ENCODE measurements around the gene SLC26A1.

Gene SLC26A1

DNA sequence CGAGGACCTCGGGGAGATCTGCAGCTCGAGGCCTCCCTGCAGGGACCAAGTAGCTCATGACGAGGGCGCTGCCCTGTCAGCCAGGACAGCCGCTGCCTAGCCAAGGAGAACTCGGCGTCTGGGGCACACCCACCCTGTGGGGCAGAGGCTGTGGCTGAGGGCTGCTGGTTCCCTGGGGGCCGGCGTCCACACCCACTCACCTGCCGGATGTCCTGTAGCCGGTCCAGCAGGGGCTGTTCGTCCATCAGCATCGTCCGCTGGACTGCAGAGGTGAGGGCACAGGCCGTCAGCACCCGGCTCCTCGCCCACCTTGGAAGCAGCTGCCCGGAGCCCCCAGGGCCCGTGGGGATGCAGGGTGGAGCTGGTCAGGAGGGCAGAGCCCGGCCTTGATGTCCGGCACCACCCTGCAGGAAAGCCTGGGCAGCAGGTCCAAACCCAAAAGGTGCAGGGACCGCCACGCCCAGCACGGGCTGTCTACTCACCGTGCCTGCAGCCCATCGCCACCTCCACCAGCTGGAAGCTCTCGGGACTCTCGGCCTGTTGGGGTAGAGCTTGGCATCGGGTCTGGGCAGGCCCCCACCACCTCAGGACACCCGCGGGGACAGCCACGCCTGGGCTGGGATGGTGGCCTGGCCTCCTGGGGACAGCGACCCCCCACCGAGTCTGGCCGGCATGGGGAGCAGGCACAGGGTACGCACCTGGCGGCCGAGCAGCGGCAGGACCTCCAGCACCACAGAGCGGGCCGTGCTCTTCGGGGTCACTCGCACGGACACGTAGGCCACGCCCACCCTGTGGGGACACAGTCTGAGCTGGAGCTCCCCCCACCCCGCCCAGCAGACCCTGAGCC, 26.7 kb downstream of the SLC26A1 start:
- DNase-seq (ENCODE audit: low read depth in 2 of 2) = no peak

GRCh38 chr4:965766-966134, 27.5 kb downstream of the SLC26A1 start:
- no peak for DNase-seq (ENCODE audit: low read depth in 2 of 2)

DNA sequence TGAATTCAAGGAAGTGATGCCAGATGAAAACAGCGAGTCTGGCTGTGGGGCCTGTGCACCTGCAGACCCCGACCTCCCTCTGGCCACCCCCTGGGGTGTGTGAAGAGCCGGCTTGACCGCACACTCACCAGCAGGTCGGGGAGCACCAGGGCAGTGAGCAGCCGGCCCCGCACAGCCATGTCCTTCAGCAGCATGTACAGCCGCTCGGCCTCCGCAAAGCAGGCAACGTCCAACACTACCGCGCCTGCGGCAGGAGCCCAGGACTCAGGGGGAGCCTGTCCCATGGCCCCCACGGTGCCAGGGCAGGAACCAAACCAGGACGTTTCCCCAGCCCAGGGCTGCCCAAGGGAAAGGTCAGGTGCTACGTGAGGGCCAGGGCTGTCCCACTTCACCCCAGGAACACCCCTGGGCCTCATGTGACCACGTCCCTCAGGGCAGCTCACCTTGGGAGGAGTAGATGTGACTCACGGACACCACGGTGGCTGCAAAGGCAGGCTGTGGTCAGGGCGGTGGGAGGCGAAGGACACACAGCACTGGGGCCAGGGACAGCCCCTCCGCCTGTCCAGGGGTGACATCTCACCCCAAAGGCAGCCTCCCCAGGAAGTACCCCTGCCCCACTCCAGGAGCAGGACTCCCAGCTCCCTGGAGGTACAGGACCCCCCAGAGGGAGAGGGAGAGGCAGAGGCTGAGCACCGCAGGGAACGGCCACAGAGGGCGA, 28.0 kb downstream of the SLC26A1 start:
- no peak for DNase-seq (ENCODE audit: low read depth in 2 of 2)

- no peak for DNase-seq (ENCODE audit: low read depth in 2 of 2)
Measured at GRCh38 chr4:964346-965025, 28.7 kb downstream of the SLC26A1 start.

DNA sequence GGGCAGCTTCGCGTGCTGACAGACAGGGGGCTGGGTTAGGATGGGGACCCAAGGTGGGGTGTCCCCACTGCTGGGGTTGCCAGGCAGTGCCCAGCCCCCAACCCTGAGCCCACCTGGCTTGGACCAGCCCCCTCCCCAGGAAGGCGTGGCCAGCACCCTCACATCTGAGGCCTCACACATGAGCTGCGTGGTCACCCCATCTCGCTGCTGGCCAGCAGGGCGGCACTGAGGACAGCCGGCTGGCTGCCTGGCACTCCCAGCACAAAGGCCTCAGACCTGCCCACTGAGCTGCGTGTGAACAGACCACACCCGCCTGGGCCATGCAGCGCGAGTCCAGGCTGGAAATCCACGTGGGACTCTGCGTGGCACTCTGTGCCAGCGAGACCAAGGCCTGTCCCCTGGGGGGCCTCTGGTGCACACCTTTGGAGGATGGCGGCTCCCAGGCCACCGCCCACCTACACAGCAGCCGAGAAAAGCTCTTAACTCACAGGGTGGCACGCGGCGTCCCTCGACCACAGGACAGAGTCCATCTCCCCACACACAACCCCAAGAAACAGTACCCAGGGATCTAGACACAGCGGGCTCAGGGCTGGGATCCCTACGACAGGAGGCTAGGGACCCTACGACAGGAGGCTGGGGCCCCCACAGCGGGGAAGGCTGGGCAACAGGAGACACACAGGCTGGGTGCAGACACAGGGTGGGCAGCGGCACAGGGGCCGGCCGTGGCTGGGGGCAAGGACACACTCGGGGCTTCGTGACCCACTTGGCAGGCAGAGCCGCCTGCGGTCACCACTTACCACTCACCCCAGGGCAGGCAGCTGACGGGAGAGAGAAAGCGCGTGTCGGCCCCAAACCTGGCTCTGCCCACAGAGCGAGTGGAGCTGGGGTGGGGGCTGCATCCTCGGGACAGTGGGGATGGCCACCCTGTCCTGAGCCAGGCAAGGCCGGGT, 29.7 kb downstream of the SLC26A1 start:
- DNase-seq (ENCODE audit: low read depth in 2 of 2) = no peak

GRCh38 chr4:962231-963208, 30.7 kb downstream of the SLC26A1 start:
- DNase-seq (ENCODE audit: low read depth in 2 of 2) = no peak

DNA sequence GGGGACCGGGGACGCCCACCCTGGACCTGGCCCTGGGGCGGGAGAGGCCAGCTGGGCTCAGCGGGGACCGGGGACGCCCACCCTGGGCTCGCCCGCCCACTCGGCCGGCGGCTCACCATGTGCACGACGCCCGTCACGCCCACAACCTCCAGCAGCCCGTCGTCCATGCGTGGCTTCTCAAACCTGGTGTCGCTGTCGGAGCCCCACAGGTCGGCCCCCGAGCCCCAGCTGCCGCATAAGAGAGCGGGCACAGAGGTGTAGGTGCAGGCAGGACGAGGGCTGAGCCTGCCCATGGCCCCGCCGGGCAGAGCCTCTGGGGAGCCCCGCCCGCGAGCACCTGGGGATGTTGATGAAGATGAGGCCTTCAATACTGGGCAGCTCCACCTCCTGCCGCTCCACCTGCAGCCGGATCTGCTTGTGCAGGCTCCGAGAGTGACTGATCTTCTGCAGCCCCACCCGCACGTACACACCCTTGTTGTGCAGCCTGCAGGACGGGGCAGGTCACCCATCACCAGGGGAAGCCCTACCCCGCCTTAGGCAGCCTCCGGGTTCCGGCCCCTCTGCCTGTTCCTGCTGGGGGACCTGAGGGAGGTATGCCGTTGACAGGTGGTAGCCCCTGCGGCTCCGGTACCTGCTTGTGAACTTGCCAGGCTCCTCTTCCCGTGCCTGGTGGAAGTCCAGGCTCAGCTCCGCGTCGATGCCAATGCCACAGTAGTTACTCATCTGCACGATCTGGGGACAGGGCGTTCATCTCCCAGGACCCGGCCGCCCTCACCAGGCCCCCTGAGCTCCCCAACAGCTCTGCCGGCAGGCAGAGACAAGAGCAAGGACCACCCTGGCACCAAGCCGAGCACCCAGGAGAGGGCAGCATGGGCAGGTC, 31.6 kb downstream of the SLC26A1 start:
- DNase-seq (ENCODE audit: low read depth in 2 of 2) = no peak

GRCh38 chr4:960636-961350, 32.4 kb downstream of the SLC26A1 start:
- DNase-seq (ENCODE audit: low read depth in 2 of 2) = no peak

GRCh38 chr4:960140-960635, 33.0 kb downstream of the SLC26A1 start:
- DNase-seq (ENCODE audit: low read depth in 2 of 2) = no peak

GRCh38 chr4:959338-960139, 33.7 kb downstream of the SLC26A1 start:
- DNase-seq (ENCODE audit: low read depth in 2 of 2) = no peak

GRCh38 chr4:958696-959337, 34.4 kb downstream of the SLC26A1 start:
- no peak for DNase-seq (ENCODE audit: low read depth in 2 of 2)

DNA sequence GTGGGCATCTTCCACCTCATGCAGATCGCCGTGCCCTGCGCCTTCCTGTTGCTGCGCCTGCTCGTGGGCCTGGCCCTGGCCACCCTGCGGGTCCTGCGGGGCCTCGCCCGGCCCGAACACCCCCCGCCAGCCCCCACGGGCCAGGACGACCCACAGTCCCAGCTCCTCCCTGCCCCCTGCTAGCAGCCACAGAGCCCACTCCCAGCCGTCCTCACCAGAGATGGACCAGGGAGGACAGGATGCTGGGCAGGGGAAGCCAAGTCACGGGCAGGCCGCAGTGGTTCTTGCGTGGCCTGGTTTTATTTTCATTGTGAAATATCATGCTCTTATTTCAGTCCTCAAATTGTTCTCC, 34.9 kb downstream of the SLC26A1 start:
- DNase-seq (ENCODE audit: low read depth in 2 of 2) = no peak

DNA sequence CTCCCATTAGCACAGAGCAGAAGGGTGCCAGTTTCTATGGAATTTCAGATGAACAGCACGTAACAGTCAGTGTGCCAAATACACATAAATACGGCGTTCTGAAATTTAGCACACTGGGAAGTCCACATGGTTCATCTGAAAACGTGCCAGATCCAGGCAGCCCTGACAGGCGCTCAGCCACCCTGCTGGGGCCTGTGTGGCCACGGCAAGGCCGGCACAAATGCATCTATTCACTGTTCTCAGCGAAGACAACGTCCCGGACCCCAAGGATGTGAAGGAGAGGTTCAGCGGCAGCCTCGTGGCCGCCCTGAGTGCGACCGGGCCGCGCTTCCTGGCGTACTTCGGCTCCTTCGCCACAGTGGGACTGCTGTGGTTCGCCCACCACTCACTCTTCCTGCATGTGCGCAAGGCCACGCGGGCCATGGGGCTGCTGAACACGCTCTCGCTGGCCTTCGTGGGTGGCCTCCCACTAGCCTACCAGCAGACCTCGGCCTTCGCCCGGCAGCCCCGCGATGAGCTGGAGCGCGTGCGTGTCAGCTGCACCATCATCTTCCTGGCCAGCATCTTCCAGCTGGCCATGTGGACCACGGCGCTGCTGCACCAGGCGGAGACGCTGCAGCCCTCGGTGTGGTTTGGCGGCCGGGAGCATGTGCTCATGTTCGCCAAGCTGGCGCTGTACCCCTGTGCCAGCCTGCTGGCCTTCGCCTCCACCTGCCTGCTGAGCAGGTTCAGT, 35.5 kb downstream of the SLC26A1 start:
- DNase-seq (ENCODE audit: low read depth in 2 of 2) = no peak

DNA sequence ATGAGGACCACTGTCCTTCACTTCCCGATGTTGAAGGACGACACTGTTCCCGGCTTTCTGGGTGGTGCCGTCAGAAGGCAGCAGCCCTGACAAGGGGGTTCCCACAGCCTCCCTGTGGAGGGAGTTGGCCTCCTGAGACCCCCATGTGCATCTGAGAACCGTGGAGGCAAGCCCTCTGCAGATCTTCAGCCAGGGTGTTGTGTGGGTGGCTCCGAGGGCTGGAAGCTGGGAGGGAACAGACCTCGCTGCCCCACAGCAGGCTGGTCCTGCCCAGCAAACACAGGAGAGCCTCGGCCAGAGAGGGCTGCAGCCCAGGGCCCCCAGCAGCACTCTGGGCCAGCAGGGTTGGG, 36.0 kb downstream of the SLC26A1 start:
- no peak for DNase-seq (ENCODE audit: low read depth in 2 of 2)

DNA sequence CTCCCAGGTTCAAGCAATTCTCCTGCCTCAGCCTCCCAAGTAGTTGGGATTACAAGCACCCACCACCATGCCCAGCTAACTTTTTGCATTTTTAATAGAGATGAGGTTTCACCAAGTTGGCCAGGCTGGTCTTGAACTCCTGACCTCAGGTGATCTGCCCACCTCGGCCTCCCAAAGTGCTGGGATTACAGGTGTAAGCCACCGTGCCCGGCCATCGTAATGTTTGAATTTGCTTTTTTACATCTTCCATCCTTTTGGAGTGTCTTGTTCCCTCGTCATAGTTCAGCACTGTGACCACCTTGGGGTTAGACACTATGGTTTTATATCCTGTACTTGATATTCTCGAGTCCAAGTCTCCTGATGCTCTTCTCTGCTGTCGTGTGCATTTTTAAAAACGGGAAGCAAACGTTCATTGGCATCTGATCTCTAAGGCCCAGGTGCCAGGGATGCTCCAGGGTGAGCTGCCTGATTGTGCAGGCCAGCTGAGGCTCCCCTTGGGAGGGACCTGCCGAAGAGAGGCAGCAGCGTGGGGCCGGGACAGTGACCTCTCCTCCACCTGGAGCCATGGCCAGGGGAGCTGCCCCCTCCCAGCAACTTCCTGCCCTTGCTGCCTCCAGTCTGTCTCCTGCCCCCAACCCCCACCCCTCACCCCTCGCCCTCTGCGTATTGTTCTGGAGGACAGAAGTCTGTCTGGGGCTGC, 36.5 kb downstream of the SLC26A1 start:
- DNase-seq (ENCODE audit: low read depth in 2 of 2) = no peak

GRCh38 chr4:955931-956381, 37.2 kb downstream of the SLC26A1 start:
- DNase-seq (ENCODE audit: low read depth in 2 of 2) = no peak

All from stimulated activated CD8-positive, alpha-beta memory T cell treated with anti-CD3 and anti-CD28 coated beads, Interleukin-2, amount 100 ng/mL, for 1 hour (primary cell).